ENCODE results near the gene PRMT7. TPM values are rescaled to one million over a fixed set of nuclear protein-coding genes. Genes with fewer than 3 reads are reported as not detected.

PRMT7 gene
- total RNA-seq, 1 experiment from 2014 or later, result 33.1 TPM

GRCh38 chr16:68291227-68291626, 19.6 kb upstream of the PRMT7 start:
- ChIA-PET POLR2A (no interaction called here), CTCF (no interaction called here)
- TF ChIP-seq TCF7L2 (IDR thresholded peaks at IDR 0.05; ENCODE audit: low read depth, low read length) (no peak), SIN3A (IDR thresholded peaks at IDR 0.05; ENCODE audit: borderline replicate concordance, insufficient read depth, low read depth, low read length) (no peak), POLR2AphosphoS5 (IDR thresholded peaks at IDR 0.05; ENCODE audit: low read depth, low read length) (no peak), CTCF (IDR thresholded peaks at IDR 0.05) (no peak), REST (IDR thresholded peaks at IDR 0.05; ENCODE audit: insufficient read depth in 1 of 2, low read depth in 2 of 2, low read length in 1 of 2) (no peak)
- in situ Hi-C loops (cut with HindIII; ENCODE audit: low pct_unique_long_range_greater_than_20kb, low sequenced_read_pairs) (no loop called here), intact Hi-C loops (cut with micrococcal nuclease; ENCODE audit: unreplicated experiment) (no loop called here)
- Histone ChIP-seq H3K27me3 (ENCODE audit: control insufficient read depth, insufficient read depth, low read length) (no peaks in the 10 kb centered on the region), H3K9me3 (ENCODE audit: control insufficient read depth, insufficient read depth, low read depth, low read length) (no peaks in the 10 kb centered on the region), H3K4me3 (ENCODE audit: low read depth in 2 of 2, low read length in 2 of 2) (no peak overlapping the region), H3K4me1 (ENCODE audit: control insufficient read depth, insufficient read depth, low read length) (no peaks in the 10 kb centered on the region), H3K36me3 (ENCODE audit: control insufficient read depth, insufficient read depth, low read length) (no peaks in the 10 kb centered on the region), H3K27ac (ENCODE audit: low read length) (no peak overlapping the region)
- ATAC-seq (no peak), DNase-seq (ENCODE audit: low read depth, low spot score) (no peak)
- no TSS peak for BruUV-seq (replicated peaks)

- DNase-seq (ENCODE audit: low read depth, low spot score) (no peak), ATAC-seq (no peak)
- POLR2A ChIA-PET, result no interaction called here
- no TSS peak for BruUV-seq (replicated peaks)
- no peaks in the 10 kb centered on the region for H3K36me3 ChIP-seq (ENCODE audit: control insufficient read depth, insufficient read depth, low read length)
- CTCF ChIA-PET, result no interaction called here
- no peak overlapping the region for H3K27ac ChIP-seq (ENCODE audit: low read length)
- no peaks in the 10 kb centered on the region for H3K4me1 ChIP-seq (ENCODE audit: control insufficient read depth, insufficient read depth, low read length)
- intact Hi-C loops (cut with micrococcal nuclease; ENCODE audit: unreplicated experiment), result no loop called here
- no peak overlapping the region for H3K4me3 ChIP-seq (ENCODE audit: low read depth in 2 of 2, low read length in 2 of 2)
- H3K9me3 ChIP-seq (ENCODE audit: control insufficient read depth, insufficient read depth, low read depth, low read length), result no peaks in the 10 kb centered on the region
- H3K27me3 ChIP-seq (ENCODE audit: control insufficient read depth, insufficient read depth, low read length), result no peaks in the 10 kb centered on the region
- in situ Hi-C loops (cut with HindIII; ENCODE audit: low pct_unique_long_range_greater_than_20kb, low sequenced_read_pairs), result no loop called here
- TF ChIP-seq POLR2AphosphoS5 (IDR thresholded peaks at IDR 0.05; ENCODE audit: low read depth, low read length) (no peak), TCF7L2 (IDR thresholded peaks at IDR 0.05; ENCODE audit: low read depth, low read length) (no peak), SIN3A (IDR thresholded peaks at IDR 0.05; ENCODE audit: borderline replicate concordance, insufficient read depth, low read depth, low read length) (no peak), CTCF (IDR thresholded peaks at IDR 0.05) (no peak), REST (IDR thresholded peaks at IDR 0.05; ENCODE audit: insufficient read depth in 1 of 2, low read depth in 2 of 2, low read length in 1 of 2) (no peak)
These were observed 18.4 kb upstream of the PRMT7 start for GRCh38 chr16:68292425-68292824.

All from Panc1 (cell line).